HG02943 (cell line): ENCODE data around the gene TMEM131.
"Not testable (repeated sequence)": the region's sequence is repeated elsewhere in the genome, so short reads cannot be mapped to it uniquely, and the experiment has no call there.

ENCODE experiments used
- ATAC-seq: cut with Tn5 transposase; IDR thresholded peaks from one replicate; pipeline ENCODE4 v1.9.1; 2021; ENCODE audit warnings: mild to moderate bottlenecking, low read depth, moderate library complexity; ENCODE audit not compliant: unreplicated experiment

TMEM131 gene

GRCh38 chr2:97918818-97919217 is 76.9 kb downstream of the TMEM131 start:
- ATAC-seq: no peak

GRCh38 chr2:97917668-97918067 is 78.1 kb downstream of the TMEM131 start:
- ATAC-seq: not testable (repeated sequence)

GRCh38 chr2:97914691-97915213 is 81.0 kb downstream of the TMEM131 start:
- no peak for ATAC-seq

GRCh38 chr2:97913846-97914245 is 81.9 kb downstream of the TMEM131 start:
- ATAC-seq: no peak

GRCh38 chr2:97911922-97912575 is 83.7 kb downstream of the TMEM131 start:
- ATAC-seq: no peak

GRCh38 chr2:97911206-97911921 is 84.4 kb downstream of the TMEM131 start:
- no peak for ATAC-seq

GRCh38 chr2:97910403-97911205 is 85.1 kb downstream of the TMEM131 start:
- no peak for ATAC-seq

- no peak for ATAC-seq
Measured at GRCh38 chr2:97908208-97908676, 87.5 kb downstream of the TMEM131 start.

- ATAC-seq: no peak
Measured at GRCh38 chr2:97907369-97908100, 88.2 kb downstream of the TMEM131 start.

- no peak for ATAC-seq
Measured at GRCh38 chr2:97906307-97906706, 89.4 kb downstream of the TMEM131 start.

- no peak for ATAC-seq
Measured at GRCh38 chr2:97905294-97905693, 90.5 kb downstream of the TMEM131 start.

GRCh38 chr2:97901862-97902261 is 93.9 kb downstream of the TMEM131 start:
- no peak for ATAC-seq

GRCh38 chr2:97900806-97901205 is 94.9 kb downstream of the TMEM131 start:
- ATAC-seq: no peak

GRCh38 chr2:97893042-97893441 is 102.7 kb downstream of the TMEM131 start:
- ATAC-seq: not testable (repeated sequence)

- no peak for ATAC-seq
Measured at GRCh38 chr2:97891611-97892010, 104.1 kb downstream of the TMEM131 start.

GRCh38 chr2:97889156-97889555 is 106.6 kb downstream of the TMEM131 start:
- no peak for ATAC-seq

GRCh38 chr2:97885841-97886240 is 109.9 kb downstream of the TMEM131 start:
- ATAC-seq: no peak

- ATAC-seq: no peak
Measured at GRCh38 chr2:97880334-97880733, 115.4 kb downstream of the TMEM131 start.

GRCh38 chr2:97878865-97879264 is 116.9 kb downstream of the TMEM131 start:
- ATAC-seq: no peak

- ATAC-seq: not testable (repeated sequence)
Measured at GRCh38 chr2:97878317-97878716, 117.4 kb downstream of the TMEM131 start.
